ENCODE data around the gene NDUFV2. TPM values are rescaled to one million over a fixed set of nuclear protein-coding genes. Genes with fewer than 3 reads are reported as not detected.
A peak's percentile ranks its signal among the peaks of the same experiment; 100 is the strongest.

The NDUFV2 gene
- total RNA-seq, 1 donor from 2014 or later, result 124 TPM

- Mint-ChIP-seq H3K27ac (no peak overlapping the region), H3K36me3 (ENCODE audit: insufficient read depth) (no peaks in the 10 kb centered on the region), H3K4me3 (ENCODE audit: low read depth) (no peak overlapping the region), H3K27me3 (no peaks in the 10 kb centered on the region), H3K4me1 (ENCODE audit: low read depth) (peaks cover 16% of the 10 kb centered on the region), H3K9me3 (ENCODE audit: low read depth) (no peaks in the 10 kb centered on the region)
- no peak for DNase-seq (ENCODE audit: low spot score, unreplicated experiment)
- TF ChIP-seq, protein P1, sequence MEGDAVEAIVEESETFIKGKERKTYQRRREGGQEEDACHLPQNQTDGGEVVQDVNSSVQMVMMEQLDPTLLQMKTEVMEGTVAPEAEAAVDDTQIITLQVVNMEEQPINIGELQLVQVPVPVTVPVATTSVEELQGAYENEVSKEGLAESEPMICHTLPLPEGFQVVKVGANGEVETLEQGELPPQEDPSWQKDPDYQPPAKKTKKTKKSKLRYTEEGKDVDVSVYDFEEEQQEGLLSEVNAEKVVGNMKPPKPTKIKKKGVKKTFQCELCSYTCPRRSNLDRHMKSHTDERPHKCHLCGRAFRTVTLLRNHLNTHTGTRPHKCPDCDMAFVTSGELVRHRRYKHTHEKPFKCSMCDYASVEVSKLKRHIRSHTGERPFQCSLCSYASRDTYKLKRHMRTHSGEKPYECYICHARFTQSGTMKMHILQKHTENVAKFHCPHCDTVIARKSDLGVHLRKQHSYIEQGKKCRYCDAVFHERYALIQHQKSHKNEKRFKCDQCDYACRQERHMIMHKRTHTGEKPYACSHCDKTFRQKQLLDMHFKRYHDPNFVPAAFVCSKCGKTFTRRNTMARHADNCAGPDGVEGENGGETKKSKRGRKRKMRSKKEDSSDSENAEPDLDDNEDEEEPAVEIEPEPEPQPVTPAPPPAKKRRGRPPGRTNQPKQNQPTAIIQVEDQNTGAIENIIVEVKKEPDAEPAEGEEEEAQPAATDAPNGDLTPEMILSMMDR (IDR thresholded peaks at IDR 0.05; ENCODE audit: unreplicated experiment), result no peak
These were observed 7.9 kb upstream of the NDUFV2 start for GRCh38 chr18:9094307-9095226.

GRCh38 chr18:9095297-9096006 lies 7.0 kb upstream of the NDUFV2 start:
- TF ChIP-seq, protein P1 (IDR thresholded peaks at IDR 0.05; ENCODE audit: unreplicated experiment), result no peak
- no peak overlapping the region for H3K4me3 Mint-ChIP-seq (ENCODE audit: low read depth)
- DNase-seq (ENCODE audit: low spot score, unreplicated experiment), result no peak
- no peaks in the 10 kb centered on the region for H3K27me3 Mint-ChIP-seq
- H3K4me1 Mint-ChIP-seq (ENCODE audit: low read depth), result peaks cover 16% of the 10 kb centered on the region
- no peaks in the 10 kb centered on the region for H3K9me3 Mint-ChIP-seq (ENCODE audit: low read depth)
- peak overlapping the region; percentile 47 for H3K27ac Mint-ChIP-seq
- no peaks in the 10 kb centered on the region for H3K36me3 Mint-ChIP-seq (ENCODE audit: insufficient read depth)

GRCh38 chr18:9096007-9096371 lies 6.5 kb upstream of the NDUFV2 start:
- TF ChIP-seq, protein P1 (IDR thresholded peaks at IDR 0.05; ENCODE audit: unreplicated experiment), result no peak

DNA sequence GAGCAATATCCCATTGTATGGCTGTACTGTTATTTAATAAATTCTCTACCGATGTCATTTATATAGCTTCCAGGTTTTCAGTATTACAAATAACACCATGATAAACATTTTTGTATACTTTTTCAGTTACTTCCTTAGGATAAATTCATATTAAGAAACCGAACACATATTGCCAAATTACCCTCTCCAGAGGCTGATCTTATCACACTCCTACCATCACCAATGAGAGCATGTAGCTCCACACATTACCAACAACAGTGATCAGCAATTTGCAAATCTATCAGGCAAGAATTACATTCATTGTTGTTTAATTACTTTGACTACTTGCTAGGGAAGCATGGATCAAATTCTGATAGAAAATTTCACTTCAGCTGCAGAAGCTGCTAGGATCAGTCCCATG lies 5.8 kb upstream of the NDUFV2 start:
- H3K27me3 Mint-ChIP-seq, result no peaks in the 10 kb centered on the region
- no peaks in the 10 kb centered on the region for H3K9me3 Mint-ChIP-seq (ENCODE audit: low read depth)
- H3K36me3 Mint-ChIP-seq (ENCODE audit: insufficient read depth), result no peaks in the 10 kb centered on the region
- H3K4me1 Mint-ChIP-seq (ENCODE audit: low read depth), result peaks cover 17% of the 10 kb centered on the region
- DNase-seq (ENCODE audit: low spot score, unreplicated experiment), result no peak
- no peak overlapping the region for H3K4me3 Mint-ChIP-seq (ENCODE audit: low read depth)
- no peak overlapping the region for H3K27ac Mint-ChIP-seq
- TF ChIP-seq, protein P1 (IDR thresholded peaks at IDR 0.05; ENCODE audit: unreplicated experiment), result no peak

More at GRCh38 chr18:9096007-9096371, 6.5 kb upstream of the NDUFV2 start:
- no peak overlapping the region for H3K27ac Mint-ChIP-seq
- no peak for DNase-seq (ENCODE audit: low spot score, unreplicated experiment)
- H3K4me3 Mint-ChIP-seq (ENCODE audit: low read depth), result no peak overlapping the region
- peaks cover 16% of the 10 kb centered on the region for H3K4me1 Mint-ChIP-seq (ENCODE audit: low read depth)
- H3K9me3 Mint-ChIP-seq (ENCODE audit: low read depth), result no peaks in the 10 kb centered on the region
- no peaks in the 10 kb centered on the region for H3K36me3 Mint-ChIP-seq (ENCODE audit: insufficient read depth)
- no peaks in the 10 kb centered on the region for H3K27me3 Mint-ChIP-seq

- no peaks in the 10 kb centered on the region for H3K27me3 Mint-ChIP-seq
- H3K27ac Mint-ChIP-seq, result no peak overlapping the region
- no peak overlapping the region for H3K4me3 Mint-ChIP-seq (ENCODE audit: low read depth)
- DNase-seq (ENCODE audit: low spot score, unreplicated experiment), result no peak
- H3K4me1 Mint-ChIP-seq (ENCODE audit: low read depth), result peaks cover 20% of the 10 kb centered on the region
- TF ChIP-seq, protein P1 (IDR thresholded peaks at IDR 0.05; ENCODE audit: unreplicated experiment), result no peak
- no peaks in the 10 kb centered on the region for H3K36me3 Mint-ChIP-seq (ENCODE audit: insufficient read depth)
- H3K9me3 Mint-ChIP-seq (ENCODE audit: low read depth), result no peaks in the 10 kb centered on the region
These were observed 5.2 kb upstream of the NDUFV2 start for GRCh38 chr18:9097349-9097748.
